NCI-H345 (cell line): Measurements from ENCODE around the gene PRRT1.
A peak's percentile ranks its signal among the peaks of the same experiment; 100 is the strongest.
"Not testable (repeated sequence)": the region's sequence is repeated elsewhere in the genome, so short reads cannot be mapped to it uniquely, and the experiment has no call there.

Experiments
- DNase-seq: peaks from one replicate; lab custom pipeline; 2025; lab: John Stamatoyannopoulos, UW

The PRRT1 gene

GRCh38 chr6:32149932-32150870 is 1.5 kb downstream of the PRRT1 start:
- no peak for DNase-seq

DNA sequence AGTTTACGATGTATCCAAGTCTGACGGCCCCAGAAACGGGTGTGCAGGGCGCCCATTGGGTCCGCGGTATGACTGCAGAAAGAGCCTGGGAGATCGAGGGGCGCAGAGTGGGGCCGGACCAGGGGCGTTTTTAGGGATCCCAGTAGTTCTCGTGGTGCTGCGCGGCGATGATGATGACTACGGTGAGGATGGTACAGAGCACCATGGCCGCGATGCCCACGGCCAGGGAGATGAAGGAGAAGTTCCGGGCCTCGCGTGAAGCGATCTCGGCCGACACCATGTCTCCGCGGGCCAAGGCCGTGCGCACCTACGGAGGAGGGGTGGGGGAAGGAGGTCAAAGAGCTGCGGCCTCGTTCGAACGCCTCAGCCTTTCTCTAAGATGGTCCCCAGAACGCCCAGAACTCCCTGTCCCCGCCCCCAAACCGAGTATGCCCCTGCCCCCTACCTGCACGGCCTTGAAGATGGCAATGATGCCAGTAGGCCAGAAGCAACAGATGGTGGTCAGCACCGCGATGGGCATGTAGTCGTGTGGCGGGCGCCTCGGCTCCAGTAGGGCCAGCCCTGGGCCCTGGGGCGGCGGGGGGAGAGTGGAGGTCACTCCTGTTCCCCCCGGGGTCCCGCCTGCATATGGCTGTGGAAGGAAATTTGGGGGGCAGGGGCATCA is 2.5 kb downstream of the PRRT1 start:
- no peak for DNase-seq

DNA sequence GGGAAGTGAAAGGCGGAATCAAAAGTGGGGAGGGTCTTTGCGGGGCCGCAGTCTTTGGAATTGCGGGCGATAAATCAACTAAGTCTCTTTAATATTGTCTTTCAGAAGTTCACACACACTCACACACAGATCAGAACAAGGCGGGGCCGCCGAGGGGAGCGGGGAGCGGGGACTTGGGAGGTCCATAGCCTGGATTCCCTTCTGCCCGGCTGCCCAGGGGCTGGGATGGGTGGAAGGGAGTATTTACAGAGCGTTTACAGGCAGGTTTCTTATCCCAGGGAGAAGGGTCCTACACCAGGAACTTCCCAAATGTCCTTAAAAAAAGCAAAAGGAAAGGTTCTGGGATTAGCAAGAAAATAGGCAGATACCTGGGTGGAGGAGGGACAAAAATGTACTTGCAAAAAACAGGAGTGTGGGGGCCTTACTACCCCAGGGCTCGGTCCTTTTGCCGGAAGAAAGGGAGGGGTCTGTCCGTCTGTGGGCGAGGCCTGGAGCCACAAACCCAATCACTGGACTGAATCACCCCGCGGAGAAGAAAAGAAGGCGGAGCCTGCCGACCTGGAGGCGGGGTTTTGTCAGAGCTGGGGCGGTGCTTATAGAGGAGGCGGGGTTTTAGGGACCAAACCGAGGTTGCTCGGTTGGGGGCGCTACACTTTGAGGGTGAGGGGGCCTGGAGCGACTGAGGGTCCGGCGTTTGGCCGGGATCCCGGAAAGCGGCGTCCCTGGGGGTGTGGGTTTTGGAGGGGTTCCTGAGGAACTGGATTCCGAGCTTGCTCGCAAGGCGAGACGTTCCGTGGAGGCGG is 3.2 kb downstream of the PRRT1 start:
- DNase-seq: peak; percentile 5

DNA sequence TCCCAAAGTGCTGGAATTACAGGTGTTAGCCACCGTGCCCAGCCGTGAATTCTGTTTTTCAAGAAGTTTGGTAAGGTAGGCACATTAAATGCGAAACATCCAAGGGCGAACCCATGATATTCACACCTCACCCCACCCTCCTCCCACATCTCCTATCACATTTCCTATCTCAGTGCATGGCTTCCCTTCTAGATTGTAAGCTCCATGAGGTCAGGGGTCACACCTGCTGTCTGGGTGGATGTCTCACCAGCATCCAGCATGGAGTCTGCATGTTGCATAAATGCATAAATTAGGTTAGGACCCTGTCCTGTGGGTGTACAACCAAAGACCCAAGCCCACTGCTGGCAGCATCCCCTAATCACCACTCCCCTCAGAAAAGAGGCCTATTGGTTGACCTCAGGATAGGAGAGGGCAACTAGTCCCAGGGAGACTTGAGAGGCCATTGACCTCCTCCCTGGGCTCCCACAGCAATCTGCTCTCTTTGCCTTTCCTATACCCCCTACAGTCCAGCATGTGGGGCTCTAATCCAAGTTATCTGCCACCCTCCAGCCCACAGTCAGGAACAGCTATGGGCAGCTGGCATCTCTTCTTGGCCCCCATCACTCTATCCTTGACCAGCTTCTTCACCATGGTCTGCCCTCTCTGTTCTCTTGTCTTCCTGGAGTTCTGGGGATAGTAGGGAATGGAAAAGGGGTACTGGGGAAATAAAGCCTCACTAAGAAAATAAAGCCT is 4.2 kb downstream of the PRRT1 start:
- no peak for DNase-seq

DNA sequence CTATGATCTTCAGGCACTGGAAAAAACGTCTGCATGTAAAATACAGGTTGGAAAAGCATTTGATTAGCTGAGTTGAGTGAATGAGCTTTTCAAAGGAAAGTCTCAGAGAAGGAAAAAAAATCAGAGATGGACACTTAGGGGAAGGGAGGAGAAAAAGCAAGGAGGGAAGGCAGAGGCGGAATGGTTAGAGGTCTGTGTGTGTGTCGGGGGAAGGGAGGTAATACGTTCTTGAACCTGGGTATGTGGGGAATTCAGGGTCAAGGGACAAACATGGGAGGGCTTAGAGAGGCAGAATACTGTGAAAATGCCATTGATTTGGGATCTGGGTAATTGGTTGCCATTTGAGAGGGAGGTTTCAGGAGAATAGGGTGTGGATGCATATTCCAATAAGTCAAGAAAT is 5.1 kb downstream of the PRRT1 start:
- no peak for DNase-seq

GRCh38 chr6:32146287-32146686 is 5.5 kb downstream of the PRRT1 start:
- DNase-seq: no peak

- not testable (repeated sequence) for DNase-seq
Measured at GRCh38 chr6:32144238-32144637, 7.5 kb downstream of the PRRT1 start.

DNA sequence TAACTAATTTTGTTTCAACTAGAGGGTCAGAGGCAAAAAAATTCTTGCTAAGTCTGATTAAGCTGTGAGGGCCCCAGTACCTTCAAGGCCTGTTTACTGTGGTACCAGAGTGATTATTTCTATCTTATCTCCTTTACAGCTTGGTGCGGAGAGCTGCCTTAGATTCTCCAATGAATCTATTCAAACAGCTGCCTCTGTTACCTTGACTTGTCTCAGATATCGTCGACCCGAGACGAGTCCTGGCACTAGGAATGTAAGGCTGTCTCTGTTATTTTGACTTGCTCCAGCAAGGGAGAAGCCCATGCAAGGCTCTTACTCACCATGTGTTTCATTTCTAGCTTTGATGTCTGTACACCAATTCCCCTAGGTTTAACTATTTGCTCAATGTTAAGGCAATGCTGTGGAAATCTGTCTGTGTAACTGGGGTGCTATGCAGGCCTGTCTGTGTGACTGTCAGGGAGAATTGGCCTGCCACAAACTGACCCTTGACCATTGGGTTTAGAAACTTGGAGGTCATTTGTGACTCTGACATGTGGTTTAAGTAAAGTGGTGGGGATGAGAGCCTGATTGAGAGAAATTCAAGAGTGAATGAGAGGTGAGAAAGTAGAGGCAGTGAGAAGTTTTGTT is 11.2 kb downstream of the PRRT1 start:
- DNase-seq: no peak

GRCh38 chr6:32139590-32139989 is 12.1 kb downstream of the PRRT1 start:
- no peak for DNase-seq

- DNase-seq: no peak
Measured at GRCh38 chr6:32137454-32137853, 14.3 kb downstream of the PRRT1 start.

DNA sequence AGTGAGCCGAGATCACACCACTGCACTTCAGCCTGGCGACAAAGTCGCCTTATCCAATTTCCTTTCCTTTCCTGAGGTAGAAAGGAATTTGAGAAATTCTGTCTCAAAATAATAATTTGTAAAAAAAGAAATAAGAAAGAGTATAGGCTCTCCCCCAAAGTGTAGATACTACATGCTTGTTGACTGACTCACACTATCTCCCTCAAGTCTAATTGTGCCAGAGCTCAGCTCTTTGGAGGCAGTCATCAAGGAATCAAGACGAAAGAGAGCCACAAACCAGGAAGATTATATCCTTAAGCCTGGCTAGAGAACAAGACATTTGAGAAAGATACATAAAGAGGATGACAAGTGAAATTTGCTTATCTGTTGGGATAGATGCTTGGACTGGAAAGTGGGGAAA is 18.0 kb downstream of the PRRT1 start:
- DNase-seq: no peak

GRCh38 chr6:32132110-32132509 is 19.6 kb downstream of the PRRT1 start:
- peak; percentile 7 for DNase-seq

DNA sequence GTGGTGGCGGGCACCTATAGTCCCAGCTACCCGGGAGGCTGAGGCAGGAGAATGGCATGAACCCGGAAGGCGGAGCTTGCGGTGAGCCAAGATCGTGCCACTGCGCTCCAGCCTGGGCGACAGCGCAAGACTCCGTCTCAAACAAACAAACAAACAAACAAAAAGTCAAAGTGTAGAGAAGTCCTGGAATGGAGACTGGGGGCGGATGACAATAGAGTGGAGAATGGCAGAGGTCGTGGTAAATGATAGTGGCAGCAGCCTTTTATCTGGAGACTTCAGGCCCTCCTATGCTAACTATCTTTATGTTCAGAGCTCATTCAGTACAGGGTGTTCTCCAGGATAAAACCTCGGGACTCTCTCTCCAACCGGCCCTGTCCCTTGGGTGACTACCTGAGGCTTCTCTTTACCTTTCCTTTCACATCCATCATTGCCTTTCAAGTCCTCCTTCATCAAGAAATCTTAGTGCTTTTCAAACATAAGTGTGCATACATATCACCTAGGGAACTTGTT is 20.2 kb downstream of the PRRT1 start:
- DNase-seq: no peak

GRCh38 chr6:32129297-32130088 is 22.2 kb downstream of the PRRT1 start:
- no peak for DNase-seq

DNA sequence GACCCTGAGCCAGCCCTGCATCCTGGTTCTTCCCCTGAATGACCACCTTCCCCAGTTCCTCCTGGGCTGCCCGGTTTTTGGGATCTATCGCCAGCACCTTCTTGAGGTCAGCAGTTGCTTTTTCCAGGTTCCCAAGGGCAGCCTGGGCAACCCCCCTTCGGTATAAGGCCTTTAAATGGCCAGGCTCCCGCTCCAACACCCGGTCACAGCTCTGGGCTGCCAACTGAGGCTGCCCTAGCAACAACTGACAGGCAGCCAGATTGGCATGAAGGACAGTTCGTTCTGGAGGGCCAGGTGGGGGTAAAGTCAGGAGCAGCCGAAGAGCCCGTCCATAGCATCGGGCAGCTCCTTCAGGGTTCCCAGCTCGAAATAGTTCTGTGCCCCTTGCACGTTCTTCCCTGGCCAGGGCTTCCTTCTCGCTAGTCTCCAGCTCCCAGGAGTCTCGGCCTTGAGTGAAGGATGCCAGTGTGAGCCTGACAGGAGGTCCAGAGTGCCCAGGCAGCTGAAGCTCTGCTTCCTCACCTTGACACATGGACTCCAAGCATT is 22.9 kb downstream of the PRRT1 start:
- no peak for DNase-seq

GRCh38 chr6:32127717-32128592 is 23.8 kb downstream of the PRRT1 start, which contains the start of gene ATF6B:
TSS of gene ATF6B (minus strand) at chr6:32128246. CDS start at chr6:32128207, 39 bp downstream.
- DNase-seq: peak; percentile 99

DNA sequence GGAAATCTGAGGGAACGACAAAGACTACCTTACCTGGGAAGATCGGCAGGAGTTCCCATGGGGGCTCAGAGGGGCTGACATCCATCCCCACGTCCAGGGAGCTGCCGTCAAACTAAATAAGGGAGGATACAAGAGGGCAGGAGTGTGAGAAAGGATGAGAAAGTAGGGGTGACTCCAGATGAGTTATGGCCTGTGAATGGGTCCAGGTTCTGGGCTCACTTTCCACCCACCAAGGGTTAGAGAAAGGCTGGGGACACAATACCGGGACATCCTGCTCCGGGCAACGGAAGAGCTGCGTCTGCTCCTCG is 24.4 kb downstream of the PRRT1 start:
- DNase-seq: no peak

DNA sequence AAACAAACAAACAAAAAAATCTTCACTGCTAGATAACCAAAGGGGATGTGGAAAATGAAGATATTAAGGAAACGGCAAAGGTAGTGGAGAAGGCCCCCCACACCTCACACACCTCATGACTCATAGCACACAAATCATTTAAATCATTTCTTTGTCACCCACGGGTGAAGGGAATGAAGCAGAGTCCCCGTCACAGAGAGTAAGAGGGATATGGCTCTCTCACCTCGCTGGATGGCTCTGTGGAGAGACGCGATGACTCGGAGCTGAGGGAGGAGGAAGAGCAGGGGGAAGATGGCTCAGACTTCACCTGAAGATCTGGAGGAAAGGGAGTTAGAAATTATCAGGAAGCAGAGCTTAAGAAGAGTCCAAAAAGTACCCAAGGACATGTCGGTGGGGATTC is 24.9 kb downstream of the PRRT1 start:
- DNase-seq: no peak

DNA sequence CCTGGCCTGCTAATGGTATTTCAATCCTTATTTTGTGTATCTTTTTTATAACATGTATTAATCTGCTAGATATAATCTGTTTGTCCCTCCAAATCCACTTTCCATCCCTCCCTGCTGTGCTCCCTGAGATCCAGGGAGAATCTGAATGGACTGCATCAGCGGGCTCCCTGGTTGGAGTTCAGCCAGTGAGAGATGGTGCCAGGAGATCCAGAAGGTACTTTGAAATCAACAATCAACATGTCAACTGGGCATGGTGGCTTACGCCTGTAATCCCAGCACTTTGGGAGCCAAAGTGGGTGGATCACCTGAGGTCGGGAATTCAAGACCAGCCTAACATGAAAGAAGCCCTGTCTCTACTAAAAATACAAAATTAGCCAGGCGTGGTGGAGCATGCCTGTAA is 28.1 kb downstream of the PRRT1 start:
- DNase-seq: no peak
